ENCODE results near the gene AIG1. TPM values are rescaled to one million over a fixed set of nuclear protein-coding genes. Genes with fewer than 3 reads are reported as not detected.

Gene AIG1
- total RNA-seq, 1 donor from 2014 or later, result 81.5 TPM

DNA sequence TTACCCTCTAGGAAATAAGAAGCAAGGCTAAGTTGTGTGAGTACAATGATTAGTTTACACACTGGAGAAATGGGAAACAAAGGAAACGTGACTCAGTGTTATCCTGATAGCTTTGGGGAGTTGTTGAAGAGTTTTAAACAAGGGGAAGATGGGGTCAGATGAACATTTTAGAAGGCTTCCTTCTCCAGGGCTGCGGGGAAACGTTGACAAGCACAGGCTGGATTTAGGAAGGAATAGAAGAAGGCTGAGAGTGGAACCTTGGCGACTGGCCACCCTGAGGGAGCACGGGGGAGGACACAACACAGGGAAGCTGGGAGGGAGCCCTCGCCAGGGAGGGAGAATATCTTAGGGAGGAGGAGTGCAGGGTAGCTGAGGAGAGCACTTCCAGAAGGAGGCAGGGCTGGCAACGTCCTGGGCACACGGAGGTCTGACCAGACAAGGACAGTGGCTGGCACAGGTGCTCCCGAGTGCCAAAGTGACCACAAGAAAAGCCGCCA, 134.7 kb downstream of the AIG1 start:
- peak; percentile 43 for DNase-seq (ENCODE audit: low spot score)

DNA sequence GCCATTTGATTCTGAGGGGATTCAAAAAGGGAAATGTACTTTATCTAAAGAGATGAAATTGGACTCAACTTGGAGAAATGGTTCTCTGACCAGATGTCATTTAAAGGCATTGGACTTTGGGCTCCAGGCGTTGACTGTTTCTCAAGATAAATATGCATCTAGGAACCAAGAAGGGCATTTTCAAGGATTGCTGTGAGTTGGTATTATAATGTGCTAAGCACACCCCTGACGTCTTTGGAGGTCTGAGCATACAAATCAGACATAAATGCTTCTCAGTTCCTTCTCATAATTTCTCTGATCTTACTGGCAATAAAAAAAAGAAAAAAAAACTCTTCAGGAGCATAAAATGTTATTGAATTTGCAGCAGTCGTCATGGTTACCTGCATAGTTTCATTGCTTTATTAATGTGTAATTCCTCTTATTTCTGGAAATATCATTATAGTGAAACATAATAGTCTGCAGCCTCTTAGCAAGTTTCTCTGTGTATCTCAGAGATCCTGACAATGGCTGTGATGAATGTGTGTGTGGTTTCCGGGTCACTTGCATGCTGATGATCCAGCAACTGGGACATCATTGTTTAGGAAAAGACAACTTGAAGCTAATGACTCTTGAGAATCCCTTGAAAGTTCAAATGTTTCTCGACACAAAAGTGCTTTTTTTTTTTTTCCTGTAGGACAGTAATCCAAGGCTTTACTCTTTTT, 136.0 kb downstream of the AIG1 start:
- DNase-seq (ENCODE audit: low spot score), result no peak

DNA sequence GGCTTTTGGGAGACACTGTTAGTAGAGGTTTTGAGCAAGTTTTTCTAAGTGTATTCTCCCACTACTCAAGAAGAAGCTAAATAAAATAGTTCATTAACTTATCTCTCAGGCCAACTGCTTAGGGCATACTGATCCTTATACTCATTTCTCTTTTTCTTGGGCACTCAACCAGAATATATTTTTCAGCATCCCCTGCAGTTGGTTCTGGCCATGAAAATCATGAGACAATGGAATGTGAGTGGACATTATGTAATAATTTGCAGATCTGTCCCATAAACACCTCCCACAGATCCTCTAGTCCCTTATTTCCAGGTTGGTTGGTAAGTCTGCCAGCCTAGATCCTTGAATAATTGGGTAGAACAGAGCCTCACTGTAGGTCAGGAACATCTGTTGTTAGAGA, 136.7 kb downstream of the AIG1 start:
- DNase-seq (ENCODE audit: low spot score), result no peak

DNA sequence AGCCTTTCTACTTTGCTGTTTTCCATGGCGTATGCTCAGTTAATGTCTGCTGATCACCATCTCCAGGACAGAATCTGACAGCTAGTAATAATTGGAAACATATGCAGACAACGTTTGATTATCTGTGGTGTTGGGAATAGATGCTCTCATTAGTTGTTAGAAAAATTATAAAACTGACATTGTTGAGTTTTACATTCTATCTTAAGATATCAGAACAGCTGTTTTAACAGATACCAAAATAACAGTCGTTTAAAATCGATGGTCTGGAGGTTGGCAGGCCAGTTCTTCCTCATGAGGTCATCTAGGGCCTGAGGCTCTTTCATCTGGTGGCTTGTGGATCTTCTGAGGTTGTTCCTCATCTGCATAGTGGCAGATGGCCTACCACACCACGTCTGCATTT, 137.6 kb downstream of the AIG1 start:
- no peak for DNase-seq (ENCODE audit: low spot score)

DNA sequence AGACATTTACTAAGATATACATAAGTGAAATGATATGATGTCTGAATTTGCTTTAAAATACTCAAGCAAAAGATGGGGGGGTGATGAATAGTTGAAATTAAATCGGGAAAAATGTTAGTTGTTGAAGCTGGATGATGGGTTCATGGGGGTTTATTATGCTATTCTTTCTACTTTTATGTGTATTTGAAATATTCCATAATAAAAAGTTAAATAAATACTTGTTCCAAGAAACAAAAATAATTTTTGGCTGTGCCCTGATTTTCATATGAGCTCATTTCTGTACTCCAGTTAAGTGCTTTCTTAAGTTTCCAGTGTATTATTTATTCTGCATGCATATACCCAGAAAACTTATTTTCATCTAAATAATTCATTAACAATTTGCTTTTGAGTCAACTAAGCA, 138.6 kb downstream of the AIG1 start:
- DNase-seq (ENCODE audit: low spot score), result no peak

DNA sequence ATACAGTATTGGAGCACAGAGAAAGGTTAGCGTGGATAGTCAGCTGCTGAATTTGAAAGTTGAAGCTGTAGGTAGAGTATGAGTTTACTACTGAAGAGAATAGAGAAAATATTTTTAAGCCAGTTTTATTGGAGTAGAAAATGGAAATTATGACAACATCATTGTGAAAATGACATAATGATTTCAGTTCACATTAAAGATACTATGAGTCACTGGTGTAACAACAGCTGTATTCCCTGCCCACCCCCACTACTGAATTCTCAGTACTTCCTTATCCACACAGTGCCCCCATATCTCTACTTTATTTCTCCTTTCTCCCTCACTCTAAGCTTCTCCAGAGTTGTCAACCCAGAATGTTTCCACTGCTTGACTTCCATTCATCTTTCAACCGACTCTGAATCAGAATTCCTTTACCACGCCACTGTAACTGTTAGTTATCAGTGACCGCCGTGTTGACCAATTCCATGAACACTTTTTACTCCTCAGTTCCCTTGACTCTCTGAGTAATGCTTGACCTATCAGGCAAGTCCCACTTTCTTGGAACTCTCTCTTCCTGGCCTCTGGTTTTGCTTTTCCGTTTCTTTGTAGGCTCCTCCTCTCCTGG, 139.6 kb downstream of the AIG1 start:
- no peak for DNase-seq (ENCODE audit: low spot score)

DNA sequence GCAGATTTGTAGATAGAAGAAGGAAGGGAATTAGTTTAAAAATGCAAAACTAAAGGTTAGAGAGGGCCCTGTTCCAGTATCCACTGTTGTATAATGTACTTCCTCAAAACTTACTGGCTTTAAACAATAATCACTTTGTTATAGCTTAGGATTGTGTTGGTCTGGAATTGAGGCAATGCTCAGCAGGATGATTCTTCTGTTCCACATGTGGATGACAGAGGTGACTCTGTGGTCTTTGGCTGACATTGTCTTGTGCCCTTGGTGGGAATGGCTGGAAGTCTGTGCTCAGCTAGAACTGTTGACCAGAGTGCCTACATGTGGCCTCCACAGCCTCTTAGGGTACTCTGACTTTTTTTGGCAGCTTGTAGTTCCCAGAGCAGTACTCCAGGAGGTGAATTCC, 143.4 kb downstream of the AIG1 start:
- DNase-seq (ENCODE audit: low spot score), result no peak

DNA sequence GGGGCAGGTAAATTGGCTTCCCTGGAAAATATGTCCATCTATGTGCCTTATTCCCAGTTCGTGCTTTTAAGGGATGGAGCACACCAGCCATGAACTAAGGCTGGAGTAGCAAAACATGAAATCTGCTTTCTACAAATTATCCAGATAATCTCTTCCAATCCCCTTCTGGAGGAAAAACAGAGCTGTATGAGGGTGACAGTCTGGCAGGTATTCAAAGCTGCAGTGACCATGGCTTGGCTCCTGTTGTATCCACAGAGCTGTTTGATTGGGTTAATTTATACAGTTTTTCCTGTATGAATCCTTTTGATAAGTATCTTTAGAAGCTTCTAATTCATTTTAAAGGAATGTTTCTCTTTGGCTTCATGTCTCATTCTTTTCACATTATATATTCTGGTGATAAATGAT, 144.4 kb downstream of the AIG1 start:
- no peak for DNase-seq (ENCODE audit: low spot score)

DNA sequence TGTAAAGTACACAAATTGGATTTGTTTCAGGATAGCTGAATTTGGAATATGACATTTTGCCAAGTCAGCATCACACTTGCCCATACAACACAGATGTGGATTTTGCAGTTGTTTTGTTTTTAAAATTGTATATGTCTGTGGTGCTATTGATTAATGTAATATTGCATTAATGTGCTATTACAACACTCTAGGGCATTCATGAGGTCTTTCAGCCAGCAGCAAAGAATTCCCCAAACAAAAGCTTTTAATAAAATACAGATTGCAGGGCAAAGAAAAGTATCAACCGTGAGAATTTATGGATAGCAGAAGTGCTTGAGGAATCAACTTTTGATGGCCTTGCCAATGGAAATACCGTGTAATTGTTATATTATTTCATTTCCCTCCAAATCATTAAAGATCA, 144.9 kb downstream of the AIG1 start:
- no peak for DNase-seq (ENCODE audit: low spot score)

DNA sequence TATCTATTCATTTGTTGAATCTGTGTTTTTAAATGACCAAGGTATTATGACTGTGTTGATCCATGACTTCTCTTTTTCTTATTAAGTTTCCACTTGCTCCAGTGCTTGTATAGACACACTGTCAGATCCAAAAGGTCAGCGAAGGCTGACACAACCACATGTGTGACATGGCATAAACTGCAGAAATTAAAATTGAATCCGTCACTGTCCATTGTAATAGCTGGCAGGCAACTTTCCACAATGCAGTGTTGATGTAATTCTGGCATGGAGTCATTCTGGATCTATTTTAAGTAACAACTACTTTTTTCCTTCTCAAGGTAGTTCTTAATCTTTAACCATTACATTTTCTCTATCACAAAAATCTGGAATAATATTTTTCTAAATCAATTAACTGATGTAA, 145.3 kb downstream of the AIG1 start:
- DNase-seq (ENCODE audit: low spot score), result no peak

DNA sequence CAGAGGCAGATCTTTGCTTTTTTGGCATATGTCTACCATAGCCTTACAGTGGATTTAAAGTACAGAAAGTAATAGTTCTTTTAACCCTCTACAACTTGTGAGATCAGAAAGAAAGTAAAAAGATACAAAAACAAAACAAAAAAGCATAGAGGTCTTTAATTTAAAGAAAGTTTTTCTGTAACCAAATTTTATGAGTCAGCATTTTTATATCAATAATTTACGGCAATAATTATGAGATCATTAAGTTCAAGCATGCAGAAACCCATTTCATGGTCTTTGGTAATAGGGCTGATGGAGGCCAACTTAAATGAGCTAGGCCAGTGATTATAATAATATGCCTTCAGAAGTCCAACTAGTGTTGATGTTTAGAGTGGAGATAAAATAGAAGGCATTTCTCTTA, 145.9 kb downstream of the AIG1 start:
- no peak for DNase-seq (ENCODE audit: low spot score)

DNA sequence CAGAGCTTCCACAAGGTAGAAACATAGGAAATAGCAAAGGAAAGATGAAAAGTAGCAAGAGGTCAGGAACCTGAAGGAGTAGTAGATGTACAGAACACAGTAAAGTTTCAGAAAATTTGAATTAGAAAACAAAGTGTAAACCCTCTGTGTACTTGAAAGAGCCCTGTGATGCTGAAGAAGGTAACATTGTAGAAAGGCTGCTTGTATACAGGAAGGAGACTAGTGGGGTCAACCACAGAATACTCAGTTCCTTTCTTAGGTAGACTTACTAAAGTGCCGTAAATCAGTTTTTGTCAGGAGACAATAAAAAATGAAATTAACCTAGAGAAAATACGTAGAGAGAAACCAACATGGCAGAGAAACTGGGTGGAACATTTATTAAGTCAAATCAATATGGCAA, 149.7 kb downstream of the AIG1 start:
- DNase-seq (ENCODE audit: low spot score), result no peak

DNA sequence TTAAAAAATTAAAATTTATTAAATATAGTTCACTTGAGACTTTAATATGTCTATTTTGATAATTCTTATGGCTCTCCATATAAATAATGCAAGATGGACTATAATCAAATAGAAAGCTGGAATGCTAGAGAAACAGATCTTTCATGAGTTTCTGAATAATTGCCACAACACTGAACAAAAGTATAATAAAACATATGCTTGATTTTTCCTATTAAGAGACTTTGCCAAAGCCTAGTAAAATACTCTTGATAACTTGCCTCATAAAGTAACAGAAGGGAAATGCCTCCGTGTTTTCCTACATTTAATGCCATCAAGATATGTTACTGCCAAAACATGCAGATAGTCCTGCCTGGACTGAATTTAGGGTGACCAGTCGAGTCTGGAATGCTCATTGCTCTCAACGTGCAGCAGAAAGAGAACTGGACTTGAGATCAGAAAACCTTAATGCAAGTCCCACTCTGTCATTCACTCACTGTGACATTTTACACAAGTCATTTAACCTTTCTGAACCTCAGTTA, 153.2 kb downstream of the AIG1 start:
- no peak for DNase-seq (ENCODE audit: low spot score)

DNA sequence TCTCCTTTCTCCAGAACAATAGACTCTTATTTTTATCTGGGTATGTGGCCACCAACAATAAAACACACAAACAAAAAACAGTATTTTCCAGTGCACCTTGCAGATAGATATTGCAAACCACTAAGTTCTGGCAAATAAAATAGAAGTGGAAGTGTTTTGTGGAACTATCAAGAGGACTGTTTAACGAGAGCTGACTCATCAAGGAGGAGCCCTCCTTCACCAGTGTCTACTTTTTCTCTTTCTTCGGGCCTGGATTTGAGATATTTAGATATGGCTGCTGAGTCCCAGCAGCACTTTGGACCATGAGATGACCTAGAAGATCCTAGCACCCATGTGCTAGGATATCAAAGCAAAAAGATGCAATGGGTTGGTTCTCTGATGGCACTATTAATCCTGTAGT, 154.7 kb downstream of the AIG1 start:
- no peak for DNase-seq (ENCODE audit: low spot score)

DNA sequence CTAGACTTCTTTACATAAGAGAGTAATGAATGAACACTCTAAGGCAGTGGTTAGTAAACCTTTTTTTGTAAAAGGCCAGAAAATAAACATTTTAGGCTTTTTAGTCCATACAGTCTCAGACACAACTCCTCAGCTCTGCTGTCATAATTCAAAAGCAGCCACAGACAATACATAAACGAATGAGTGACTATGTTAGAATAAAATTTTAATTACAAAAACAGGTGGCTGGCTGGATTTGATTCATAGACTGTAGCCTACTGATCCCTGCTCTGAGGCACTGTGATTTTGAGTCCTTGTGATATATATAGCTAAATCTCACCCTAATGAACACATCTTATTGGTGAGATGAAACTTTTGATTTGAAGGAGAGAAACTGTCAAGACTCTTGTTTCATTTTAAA, 155.1 kb downstream of the AIG1 start:
- no peak for DNase-seq (ENCODE audit: low spot score)

DNA sequence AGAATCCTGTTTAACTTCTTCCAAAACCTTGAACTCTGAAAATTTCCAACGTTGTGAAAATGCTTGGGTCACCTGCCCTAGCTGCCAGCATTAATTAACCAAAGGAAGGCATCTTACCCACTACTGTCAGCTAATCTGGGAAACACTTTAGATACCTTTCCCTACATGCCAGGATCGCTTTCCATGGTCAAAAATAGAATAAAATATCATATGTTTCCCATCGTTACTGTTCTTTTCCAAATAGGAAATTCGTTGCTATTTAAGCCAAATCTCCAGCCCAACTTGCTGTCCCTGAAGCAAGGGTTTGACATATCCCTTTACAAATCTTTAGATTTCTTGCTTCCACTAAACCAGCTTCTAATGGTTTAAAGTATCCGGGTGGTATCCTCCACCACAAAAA, 157.5 kb downstream of the AIG1 start:
- DNase-seq (ENCODE audit: low spot score), result no peak

DNA sequence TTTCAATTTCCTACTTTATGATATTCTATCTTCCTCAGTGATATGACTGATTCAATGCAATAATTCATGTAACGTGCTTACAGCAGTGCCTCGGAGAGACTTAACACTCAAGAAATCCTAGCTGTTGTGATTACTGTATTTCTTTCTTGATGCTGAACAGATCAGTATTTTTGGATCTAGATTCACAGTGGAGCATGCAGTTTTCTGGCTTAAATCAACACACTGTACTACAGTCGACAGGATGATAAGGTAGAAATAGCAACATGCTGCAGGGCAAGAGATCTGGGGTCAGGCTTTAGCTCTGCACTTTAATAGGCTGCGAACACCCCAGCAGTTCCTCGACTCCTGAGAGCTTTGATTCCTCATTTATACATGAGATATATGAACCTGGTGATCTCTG, 161.0 kb downstream of the AIG1 start:
- DNase-seq (ENCODE audit: low spot score), result no peak

DNA sequence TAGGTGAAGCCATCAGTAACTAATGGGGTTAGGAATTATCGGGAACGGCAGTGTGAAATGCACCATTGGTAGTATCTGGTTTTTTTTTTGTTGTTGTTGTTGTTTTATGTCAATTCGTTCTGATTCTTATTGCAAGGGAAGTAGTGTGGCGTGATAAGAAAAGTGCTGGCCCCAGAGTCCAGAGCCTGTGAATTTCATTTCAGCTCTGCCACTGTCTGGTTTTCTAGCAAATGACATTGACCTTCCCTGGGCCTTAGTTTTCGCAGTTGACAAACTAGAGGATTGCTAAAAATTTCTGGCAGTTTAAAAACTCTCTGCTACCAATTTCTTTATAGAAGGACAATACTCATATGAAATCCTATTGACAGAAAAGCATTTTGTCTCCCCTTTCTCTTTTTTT, 161.6 kb downstream of the AIG1 start:
- no peak for DNase-seq (ENCODE audit: low spot score)

DNA sequence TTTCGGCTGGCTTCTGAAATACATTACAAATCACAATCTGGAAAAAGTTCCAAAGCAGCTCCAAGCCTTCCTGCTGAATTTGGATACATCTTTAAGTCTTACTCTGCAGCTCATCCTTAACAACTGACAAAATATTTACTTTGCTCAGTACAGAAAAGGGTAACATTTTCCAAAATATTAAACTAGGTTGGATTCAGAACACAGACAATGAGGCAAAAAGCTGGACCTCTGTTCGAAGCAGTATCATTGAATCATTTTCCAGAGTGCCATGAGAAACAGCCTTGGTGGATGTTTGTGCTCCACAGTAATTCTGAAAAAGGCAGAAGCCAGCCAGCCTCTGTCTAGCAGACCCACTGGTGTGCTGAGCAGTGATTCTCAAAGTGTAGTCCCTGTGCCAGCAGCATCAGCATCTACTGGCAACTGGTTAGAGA, 162.1 kb downstream of the AIG1 start:
- DNase-seq (ENCODE audit: low spot score), result no peak

DNA sequence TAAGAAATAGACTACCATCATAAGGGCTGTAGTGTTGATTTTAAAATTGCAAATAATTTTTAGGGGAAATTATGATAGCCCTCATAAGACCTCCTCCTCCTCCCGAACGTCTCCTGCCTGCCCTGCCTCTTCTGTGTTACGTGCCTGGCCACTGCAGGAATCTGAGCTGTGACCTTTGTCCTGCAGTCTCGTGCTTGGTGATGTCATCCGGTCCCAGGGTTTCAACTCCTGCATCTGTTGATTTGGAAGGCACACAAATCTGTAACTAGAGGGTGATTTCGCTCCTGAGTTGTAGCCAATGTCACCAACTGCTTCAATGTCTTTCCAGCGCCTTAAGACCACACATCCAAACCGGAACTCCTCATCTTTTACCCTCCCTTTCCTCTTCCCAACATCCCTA, 163.2 kb downstream of the AIG1 start:
- DNase-seq (ENCODE audit: low spot score), result peak; percentile 60

DNA sequence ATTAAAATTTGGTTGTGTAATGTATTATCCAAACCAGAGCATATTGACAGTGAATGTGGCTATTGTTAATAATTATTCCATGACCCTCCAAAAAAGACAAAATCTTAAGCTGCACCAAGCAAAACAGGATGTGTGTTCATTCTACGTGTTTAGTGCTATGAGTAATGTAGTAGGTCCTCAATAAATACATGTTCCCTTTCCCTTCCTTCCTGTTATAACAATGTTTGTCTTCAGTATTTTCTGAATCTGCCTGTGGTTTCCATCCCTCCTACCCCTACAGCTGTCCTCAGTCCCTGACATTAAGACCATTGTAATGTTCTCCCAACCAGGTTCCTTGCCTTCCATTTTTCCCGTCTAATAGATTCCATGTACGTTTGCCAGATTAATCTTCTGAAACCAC, 163.8 kb downstream of the AIG1 start:
- no peak for DNase-seq (ENCODE audit: low spot score)

DNA sequence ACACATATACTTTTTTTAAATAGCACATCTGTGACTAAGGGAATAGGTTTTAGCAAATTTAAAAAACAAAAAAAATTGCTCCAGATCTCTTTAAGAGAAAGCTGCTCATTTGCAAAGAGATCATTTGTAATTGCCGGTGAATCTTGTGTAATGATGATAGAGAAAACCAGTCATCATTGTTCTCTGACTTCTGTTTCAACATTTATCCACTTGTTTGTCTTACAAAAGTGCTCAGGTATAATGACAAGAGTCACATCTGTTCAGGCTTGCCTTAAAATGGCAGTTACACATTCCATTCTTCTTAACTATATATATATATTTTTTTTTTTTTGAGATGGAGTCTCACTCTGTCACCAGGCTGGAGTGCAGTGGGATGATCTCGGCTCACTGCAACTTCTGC, 165.2 kb downstream of the AIG1 start:
- no peak for DNase-seq (ENCODE audit: low spot score)

DNA sequence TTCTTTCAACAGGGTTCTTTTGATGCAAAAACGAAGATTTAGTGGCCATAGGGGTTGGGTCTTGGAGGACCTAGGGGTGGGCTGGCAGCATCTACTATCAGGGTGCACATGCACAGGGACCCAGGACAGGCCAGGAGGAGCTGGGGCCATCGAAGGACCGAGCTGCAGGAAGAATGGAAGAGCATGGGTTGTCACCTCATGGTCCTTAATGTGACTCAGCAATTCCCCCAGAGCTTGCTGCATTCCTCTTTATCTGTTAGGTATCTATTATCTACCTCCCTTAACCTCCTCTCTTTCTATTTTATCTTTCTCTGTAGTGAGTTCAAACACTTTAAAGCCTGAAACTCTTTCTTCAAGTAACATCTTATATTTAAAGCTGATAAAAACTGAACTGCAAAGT, 167.0 kb downstream of the AIG1 start:
- no peak for DNase-seq (ENCODE audit: low spot score)

DNA sequence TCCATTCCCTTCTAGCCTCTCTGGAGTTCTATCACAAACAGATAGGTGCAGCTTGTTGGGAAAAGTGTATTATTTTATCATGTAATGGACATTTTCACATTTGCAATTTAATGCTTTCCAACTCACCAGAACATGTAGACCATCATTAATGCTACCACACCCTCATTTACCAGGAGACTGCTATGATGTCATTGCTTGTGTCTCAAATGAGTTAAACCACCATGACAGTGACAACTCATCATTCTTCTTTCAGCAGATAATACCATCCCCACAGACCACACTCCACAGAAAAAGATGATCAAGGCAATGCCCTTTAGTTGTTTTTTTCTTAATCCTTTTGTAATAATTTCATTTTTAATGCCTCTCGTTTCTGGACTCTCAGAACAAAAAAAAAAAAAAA, 168.7 kb downstream of the AIG1 start:
- no peak for DNase-seq (ENCODE audit: low spot score)
